Jurkat, Clone E6-1 (cell line): ENCODE results near the gene RNF13.
"Not testable (repeated sequence)": the region's sequence is repeated elsewhere in the genome, so short reads cannot be mapped to it uniquely, and the experiment has no call there.

Experiments
- DNase-seq: peaks from one replicate; pipeline ENCODE4 v3.0.0-alpha.2; 2011; ENCODE audit warnings: low read depth, low spot score
- H3K4me3 ChIP-seq: 2 replicates; pipeline ENCODE4 v1.5.1; 2011; ENCODE audit warnings: mild to moderate bottlenecking, low read length, control low read depth, moderate library complexity

The RNF13 gene

GRCh38 chr3:149796026-149796425 is 17.0 kb upstream of the RNF13 start:
- H3K4me3 ChIP-seq, result no peak overlapping the region
- no peak for DNase-seq

GRCh38 chr3:149800693-149801092 is 12.3 kb upstream of the RNF13 start:
- DNase-seq, result no peak
- no peak overlapping the region for H3K4me3 ChIP-seq

GRCh38 chr3:149801195-149801594 is 11.8 kb upstream of the RNF13 start:
- DNase-seq, result no peak
- no peak overlapping the region for H3K4me3 ChIP-seq

- DNase-seq, result no peak
- H3K4me3 ChIP-seq, result no peak overlapping the region
Observed at GRCh38 chr3:149801639-149802038, 11.4 kb upstream of the RNF13 start.

- no peak overlapping the region for H3K4me3 ChIP-seq
- DNase-seq, result no peak
Observed at GRCh38 chr3:149806171-149806778, 6.7 kb upstream of the RNF13 start.

GRCh38 chr3:149808209-149808829 is 4.7 kb upstream of the RNF13 start:
- peak; percentile 37 for DNase-seq
- H3K4me3 ChIP-seq, result no peak overlapping the region

- DNase-seq, result no peak
Observed at GRCh38 chr3:149809699-149810098, 3.3 kb upstream of the RNF13 start.

GRCh38 chr3:149810846-149811245 is 2.2 kb upstream of the RNF13 start:
- no peak for DNase-seq
- H3K4me3 ChIP-seq, result no peak overlapping the region

More at GRCh38 chr3:149809699-149810098, 3.3 kb upstream of the RNF13 start:
- no peak overlapping the region for H3K4me3 ChIP-seq

- H3K4me3 ChIP-seq, result peak overlapping the region; percentile 66
- no peak for DNase-seq
Observed at GRCh38 chr3:149812165-149812605, 830 bp upstream of the RNF13 start.

- peak overlapping the region; percentile 66 for H3K4me3 ChIP-seq
- DNase-seq, result no peak
Observed at GRCh38 chr3:149813367-149814281, 609 bp downstream of the RNF13 start.

- DNase-seq, result no peak
- H3K4me3 ChIP-seq, result no peak overlapping the region
Observed at GRCh38 chr3:149815321-149815720, 2.3 kb downstream of the RNF13 start.

- no peak overlapping the region for H3K4me3 ChIP-seq
- no peak for DNase-seq
Observed at GRCh38 chr3:149815728-149816127, 2.7 kb downstream of the RNF13 start.

GRCh38 chr3:149816311-149816710 is 3.3 kb downstream of the RNF13 start:
- DNase-seq, result no peak
- H3K4me3 ChIP-seq, result no peak overlapping the region

GRCh38 chr3:149816986-149817385 is 4.0 kb downstream of the RNF13 start:
- no peak for DNase-seq

GRCh38 chr3:149819432-149819831 is 6.4 kb downstream of the RNF13 start:
- no peak overlapping the region for H3K4me3 ChIP-seq
- no peak for DNase-seq

More at GRCh38 chr3:149816986-149817385, 4.0 kb downstream of the RNF13 start:
- no peak overlapping the region for H3K4me3 ChIP-seq

- no peak for DNase-seq
- H3K4me3 ChIP-seq, result no peak overlapping the region
Observed at GRCh38 chr3:149820183-149820582, 7.2 kb downstream of the RNF13 start.

GRCh38 chr3:149826636-149827035 is 13.6 kb downstream of the RNF13 start:
- no peak for DNase-seq
- no peak overlapping the region for H3K4me3 ChIP-seq

GRCh38 chr3:149828390-149828789 is 15.4 kb downstream of the RNF13 start:
- no peak overlapping the region for H3K4me3 ChIP-seq
- DNase-seq, result no peak

GRCh38 chr3:149829631-149830030 is 16.6 kb downstream of the RNF13 start:
- DNase-seq, H3K4me3 ChIP-seq: not testable (repeated sequence)

GRCh38 chr3:149830902-149831301 is 17.9 kb downstream of the RNF13 start:
- H3K4me3 ChIP-seq, result no peak overlapping the region
- no peak for DNase-seq
